ENCODE results near the gene PTPRM. TPM values are rescaled to one million over a fixed set of nuclear protein-coding genes. Genes with fewer than 3 reads are reported as not detected.

The PTPRM gene
- total and polyA plus RNA-seq, 12 donors, result 31.7 to 116 (median 61.2) TPM

DNA sequence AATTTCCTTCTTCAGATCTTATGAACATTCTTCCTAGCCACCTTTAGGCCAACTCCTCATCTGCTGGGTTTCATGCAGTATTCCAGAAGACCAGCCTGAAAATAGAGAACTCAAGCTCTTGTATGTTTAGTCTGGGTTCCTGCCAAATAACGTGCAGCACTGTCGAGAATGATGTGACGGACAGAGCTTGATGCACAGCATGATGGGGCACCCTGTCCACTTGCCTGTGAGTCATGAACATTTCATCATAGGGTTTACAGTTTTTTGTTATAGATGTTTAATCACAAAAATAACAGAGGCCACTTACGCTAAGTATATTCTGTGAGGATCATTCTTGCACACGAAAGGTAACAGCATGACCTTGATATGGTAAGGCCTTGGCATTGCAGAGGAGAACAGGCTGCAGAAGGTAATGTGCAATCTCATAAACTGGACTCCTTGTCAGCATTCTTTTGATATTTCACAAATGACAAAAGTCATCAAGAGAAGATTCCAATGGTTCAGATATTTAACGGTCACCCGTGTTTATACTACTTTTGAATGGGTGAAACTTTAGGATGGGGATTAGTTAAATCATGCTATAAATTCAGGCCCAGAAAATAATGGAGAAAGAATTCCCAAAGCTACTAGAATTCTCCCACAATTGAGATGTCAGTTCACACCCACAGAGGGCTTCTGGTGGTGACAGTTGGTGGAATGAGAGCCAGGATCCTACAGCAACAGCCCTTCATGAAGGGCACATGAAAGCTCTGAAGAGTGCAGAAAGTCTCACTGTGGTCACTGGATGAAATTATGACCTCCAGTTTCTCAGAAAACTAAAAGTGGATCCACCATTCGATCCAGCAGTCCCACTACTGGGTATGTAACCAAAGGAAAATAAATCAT is 646.0 kb downstream of the PTPRM start:
- intact Hi-C loops (cut with DNase I), result no loop called here
- no peaks in the 10 kb centered on the region for H3K9me3 ChIP-seq (replicated peaks in 1 of 3)
- H3K4me1 ChIP-seq (replicated peaks in 1 of 2), result no peaks in the 10 kb centered on the region
- H3K36me3 ChIP-seq (replicated peaks in 1 of 2), result no peaks in the 10 kb centered on the region
- WGBS, 4 donors, result 68 to 72% (median 71%) methylated on average over 8 of the region's 8 CpGs
- no peaks in the 10 kb centered on the region for H3K27me3 ChIP-seq
- no peak overlapping the region for H3K4me3 ChIP-seq
- H3K27ac ChIP-seq, result no peak overlapping the region
- TF ChIP-seq POLR2A (IDR thresholded peaks at IDR 0.05), result no peak
- TF ChIP-seq, protein P1, sequence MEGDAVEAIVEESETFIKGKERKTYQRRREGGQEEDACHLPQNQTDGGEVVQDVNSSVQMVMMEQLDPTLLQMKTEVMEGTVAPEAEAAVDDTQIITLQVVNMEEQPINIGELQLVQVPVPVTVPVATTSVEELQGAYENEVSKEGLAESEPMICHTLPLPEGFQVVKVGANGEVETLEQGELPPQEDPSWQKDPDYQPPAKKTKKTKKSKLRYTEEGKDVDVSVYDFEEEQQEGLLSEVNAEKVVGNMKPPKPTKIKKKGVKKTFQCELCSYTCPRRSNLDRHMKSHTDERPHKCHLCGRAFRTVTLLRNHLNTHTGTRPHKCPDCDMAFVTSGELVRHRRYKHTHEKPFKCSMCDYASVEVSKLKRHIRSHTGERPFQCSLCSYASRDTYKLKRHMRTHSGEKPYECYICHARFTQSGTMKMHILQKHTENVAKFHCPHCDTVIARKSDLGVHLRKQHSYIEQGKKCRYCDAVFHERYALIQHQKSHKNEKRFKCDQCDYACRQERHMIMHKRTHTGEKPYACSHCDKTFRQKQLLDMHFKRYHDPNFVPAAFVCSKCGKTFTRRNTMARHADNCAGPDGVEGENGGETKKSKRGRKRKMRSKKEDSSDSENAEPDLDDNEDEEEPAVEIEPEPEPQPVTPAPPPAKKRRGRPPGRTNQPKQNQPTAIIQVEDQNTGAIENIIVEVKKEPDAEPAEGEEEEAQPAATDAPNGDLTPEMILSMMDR (IDR thresholded peaks at IDR 0.05), result no peak
- no peak for DNase-seq

- Histone ChIP-seq H3K4me1 (replicated peaks in 1 of 2) (peaks cover 0 to 3% of the 10 kb centered on the region in 2 donors), H3K27ac (no peak overlapping the region), H3K36me3 (replicated peaks in 1 of 2) (no peaks in the 10 kb centered on the region), H3K9me3 (replicated peaks in 1 of 3) (no peaks in the 10 kb centered on the region), H3K4me3 (no peak overlapping the region), H3K27me3 (no peaks in the 10 kb centered on the region)
- no peak for DNase-seq
- TF ChIP-seq, protein P1 (IDR thresholded peaks at IDR 0.05), result no peak
- no peak for TF ChIP-seq POLR2A (IDR thresholded peaks at IDR 0.05)
- WGBS, 4 donors, result 92 to 99% (median 95%) methylated on average over 2 of the region's 2 CpGs
- intact Hi-C loops (cut with DNase I), result no loop called here
Measured at GRCh38 chr18:8215741-8216140, 648.6 kb downstream of the PTPRM start.

GRCh38 chr18:8217051-8217564 is 650.0 kb downstream of the PTPRM start:
- Histone ChIP-seq H3K9me3 (replicated peaks in 1 of 3) (no peaks in the 10 kb centered on the region), H3K27me3 (no peaks in the 10 kb centered on the region), H3K36me3 (replicated peaks in 1 of 2) (no peaks in the 10 kb centered on the region), H3K4me3 (no peak overlapping the region), H3K4me1 (replicated peaks in 1 of 2) (peaks cover 0 to 3% of the 10 kb centered on the region in 2 donors), H3K27ac (no peak overlapping the region)
- WGBS, 4 donors, result 87 to 94% (median 90%) methylated on average over 8 of the region's 8 CpGs
- intact Hi-C loops (cut with DNase I), result no loop called here
- no peak for TF ChIP-seq POLR2A (IDR thresholded peaks at IDR 0.05)
- TF ChIP-seq, protein P1 (IDR thresholded peaks at IDR 0.05), result no peak
- no peak for DNase-seq

GRCh38 chr18:8218197-8218596 is 651.1 kb downstream of the PTPRM start:
- intact Hi-C loops (cut with DNase I), result no loop called here
- WGBS, 4 donors, result 85 to 92% (median 89%) methylated on average over 4 of the region's 4 CpGs

More at GRCh38 chr18:8218197-8218596, 651.1 kb downstream of the PTPRM start:
- no peaks in the 10 kb centered on the region for H3K36me3 ChIP-seq (replicated peaks in 1 of 2)
- H3K27ac ChIP-seq, result no peak overlapping the region
- no peaks in the 10 kb centered on the region for H3K9me3 ChIP-seq (replicated peaks in 1 of 3)
- no peak for TF ChIP-seq POLR2A (IDR thresholded peaks at IDR 0.05)
- TF ChIP-seq, protein P1 (IDR thresholded peaks at IDR 0.05), result no peak
- no peak overlapping the region for H3K4me3 ChIP-seq
- H3K27me3 ChIP-seq, result no peaks in the 10 kb centered on the region
- peaks cover 0 to 3% of the 10 kb centered on the region in 2 donors for H3K4me1 ChIP-seq (replicated peaks in 1 of 2)
- no peak for DNase-seq
